ENCODE data around the gene UGT1A6.
"Not testable (repeated sequence)": the region's sequence is repeated elsewhere in the genome, so short reads cannot be mapped to it uniquely, and the experiment has no call there.

The UGT1A6 gene

GRCh38 chr2:233692648-233693047, at the start of gene UGT1A6:
TSS of gene UGT1A6 (plus strand) at chr2:233692890. CDS start at chr2:233693005, 115 bp downstream.
- H3K27me3 ChIP-seq (ENCODE audit: control insufficient read depth, insufficient read depth, low read length): no peaks in the 10 kb centered on the region
- no peak within 1 kb of the TSS for H3K27ac ChIP-seq (ENCODE audit: low read length)
- no peak within 1 kb of the TSS for H3K9ac ChIP-seq (ENCODE audit: low read length)
- H3K4me1 ChIP-seq (ENCODE audit: control insufficient read depth, low read depth, low read length): peaks cover 21% of the 10 kb centered on the region
- H3K36me3 ChIP-seq (ENCODE audit: control insufficient read depth, low read depth, low read length): no peaks in the 10 kb centered on the region
- H3K9me3 ChIP-seq (ENCODE audit: control insufficient read depth, low read depth, low read length): no peaks in the 10 kb centered on the region
- no peak within 1 kb of the TSS for H3K4me3 ChIP-seq (ENCODE audit: low read length)

GRCh38 chr2:233643128-233643527, 49.6 kb upstream of the UGT1A6 start:
- Histone ChIP-seq H3K36me3 (ENCODE audit: control insufficient read depth, low read depth, low read length) (no peaks in the 10 kb centered on the region), H3K4me1 (ENCODE audit: control insufficient read depth, low read depth, low read length) (no peaks in the 10 kb centered on the region), H3K27ac (ENCODE audit: low read length) (no peak overlapping the region), H3K27me3 (ENCODE audit: control insufficient read depth, insufficient read depth, low read length) (no peaks in the 10 kb centered on the region), H3K9me3 (ENCODE audit: control insufficient read depth, low read depth, low read length) (peaks cover 15% of the 10 kb centered on the region), H3K9ac (ENCODE audit: low read length) (no peak overlapping the region), H3K4me3 (ENCODE audit: low read length) (no peak overlapping the region)

DNA sequence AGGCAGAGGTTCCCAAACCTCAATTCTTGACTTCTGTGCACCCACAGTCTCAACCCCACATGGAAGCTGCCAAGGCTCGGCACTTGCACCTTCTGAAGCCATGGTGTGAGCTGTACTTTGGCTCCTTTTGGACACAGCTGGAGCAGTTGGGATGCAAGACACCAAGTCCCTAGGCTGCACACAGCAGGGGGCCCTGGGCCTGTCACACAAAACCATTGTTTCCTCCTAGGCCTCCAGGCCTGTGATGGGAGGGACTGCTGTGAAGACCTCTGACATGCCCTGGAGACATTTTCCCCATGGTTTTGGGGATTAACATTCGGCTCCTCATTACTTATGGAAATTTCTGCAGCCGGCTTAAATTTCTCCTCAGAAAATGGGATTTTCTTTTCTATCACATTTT, 46.7 kb upstream of the UGT1A6 start:
- not testable (repeated sequence) for H3K9ac ChIP-seq (ENCODE audit: low read length); H3K4me3 ChIP-seq (ENCODE audit: low read length); H3K36me3 ChIP-seq (ENCODE audit: control insufficient read depth, low read depth, low read length); H3K27me3 ChIP-seq (ENCODE audit: control insufficient read depth, insufficient read depth, low read length); H3K4me1 ChIP-seq (ENCODE audit: control insufficient read depth, low read depth, low read length); H3K27ac ChIP-seq (ENCODE audit: low read length)
- H3K9me3 ChIP-seq (ENCODE audit: control insufficient read depth, low read depth, low read length): peaks cover 15% of the 10 kb centered on the region

DNA sequence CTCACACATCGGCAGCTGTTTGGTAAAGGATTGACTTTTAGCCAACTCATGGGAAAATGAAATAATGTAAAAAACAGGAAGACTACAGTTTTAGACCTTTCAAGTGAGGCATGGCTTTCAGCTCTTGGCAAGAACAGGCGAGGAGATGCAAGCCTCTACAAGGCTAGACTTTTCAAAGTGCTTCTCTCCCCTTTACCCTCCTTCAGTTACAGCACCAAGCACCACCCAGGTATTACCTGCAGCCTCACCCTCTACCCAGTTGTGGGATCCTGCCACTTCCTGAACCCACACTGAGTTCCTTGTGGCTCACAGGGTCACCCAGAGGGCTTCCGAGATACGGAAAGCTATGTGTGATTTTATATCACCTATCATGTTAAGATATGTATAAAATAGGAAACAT, 41.7 kb upstream of the UGT1A6 start:
- no peaks in the 10 kb centered on the region for H3K27me3 ChIP-seq (ENCODE audit: control insufficient read depth, insufficient read depth, low read length)
- no peaks in the 10 kb centered on the region for H3K36me3 ChIP-seq (ENCODE audit: control insufficient read depth, low read depth, low read length)
- H3K9ac ChIP-seq (ENCODE audit: low read length): no peak overlapping the region
- no peak overlapping the region for H3K4me3 ChIP-seq (ENCODE audit: low read length)
- H3K27ac ChIP-seq (ENCODE audit: low read length): no peak overlapping the region
- H3K4me1 ChIP-seq (ENCODE audit: control insufficient read depth, low read depth, low read length): no peaks in the 10 kb centered on the region
- H3K9me3 ChIP-seq (ENCODE audit: control insufficient read depth, low read depth, low read length): peaks cover 5% of the 10 kb centered on the region

- H3K27ac ChIP-seq (ENCODE audit: low read length): no peak overlapping the region
- no peaks in the 10 kb centered on the region for H3K4me1 ChIP-seq (ENCODE audit: control insufficient read depth, low read depth, low read length)
- peaks cover 2% of the 10 kb centered on the region for H3K9me3 ChIP-seq (ENCODE audit: control insufficient read depth, low read depth, low read length)
- H3K36me3 ChIP-seq (ENCODE audit: control insufficient read depth, low read depth, low read length): no peaks in the 10 kb centered on the region
- no peak overlapping the region for H3K9ac ChIP-seq (ENCODE audit: low read length)
- H3K27me3 ChIP-seq (ENCODE audit: control insufficient read depth, insufficient read depth, low read length): no peaks in the 10 kb centered on the region
- no peak overlapping the region for H3K4me3 ChIP-seq (ENCODE audit: low read length)
Measured at GRCh38 chr2:233651430-233651829, 41.3 kb upstream of the UGT1A6 start.

DNA sequence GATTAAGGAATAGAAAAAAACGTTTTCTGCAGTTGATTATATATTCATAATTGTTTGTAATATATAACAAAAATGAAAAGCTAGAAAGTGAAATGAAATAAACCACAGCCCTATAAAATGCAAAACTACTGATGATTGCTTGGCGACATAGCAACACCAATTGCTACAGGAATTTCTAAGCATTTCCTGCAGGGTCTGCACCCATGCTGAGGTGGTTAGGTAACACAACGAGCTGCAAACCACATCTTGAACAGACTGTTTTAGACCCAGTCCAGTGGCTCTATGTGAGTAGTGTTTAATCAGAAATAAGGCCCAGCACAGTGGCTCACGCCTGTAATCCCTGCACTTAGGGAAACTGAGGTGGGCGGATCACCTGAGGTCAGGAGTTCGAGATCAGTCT, 38.2 kb upstream of the UGT1A6 start:
- Histone ChIP-seq H3K9me3 (ENCODE audit: control insufficient read depth, low read depth, low read length) (no peaks in the 10 kb centered on the region), H3K36me3 (ENCODE audit: control insufficient read depth, low read depth, low read length) (no peaks in the 10 kb centered on the region), H3K27ac (ENCODE audit: low read length) (no peak overlapping the region), H3K27me3 (ENCODE audit: control insufficient read depth, insufficient read depth, low read length) (no peaks in the 10 kb centered on the region), H3K4me1 (ENCODE audit: control insufficient read depth, low read depth, low read length) (no peaks in the 10 kb centered on the region), H3K9ac (ENCODE audit: low read length) (no peak overlapping the region), H3K4me3 (ENCODE audit: low read length) (no peak overlapping the region)

DNA sequence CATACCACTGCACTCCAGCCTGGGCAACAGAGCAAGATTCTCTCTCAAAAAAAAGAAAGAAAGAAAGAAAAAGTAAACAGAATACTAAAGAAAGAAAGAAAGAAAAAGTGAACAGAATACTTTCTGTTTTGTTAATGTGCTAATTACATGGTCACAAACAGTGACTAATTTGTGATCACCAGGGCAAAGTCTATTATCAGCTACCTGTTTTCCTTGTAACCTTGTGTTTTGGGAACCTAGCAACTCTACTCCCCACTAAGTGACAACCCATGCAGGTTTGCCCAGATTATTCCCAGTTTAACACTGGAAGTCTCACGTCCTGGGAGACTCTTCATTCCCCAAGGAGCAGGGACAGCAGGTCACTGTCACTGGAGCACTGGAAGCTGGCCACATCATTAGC, 37.6 kb upstream of the UGT1A6 start:
- H3K27ac ChIP-seq (ENCODE audit: low read length): no peak overlapping the region
- H3K9ac ChIP-seq (ENCODE audit: low read length): no peak overlapping the region
- no peaks in the 10 kb centered on the region for H3K27me3 ChIP-seq (ENCODE audit: control insufficient read depth, insufficient read depth, low read length)
- no peaks in the 10 kb centered on the region for H3K9me3 ChIP-seq (ENCODE audit: control insufficient read depth, low read depth, low read length)
- H3K36me3 ChIP-seq (ENCODE audit: control insufficient read depth, low read depth, low read length): no peaks in the 10 kb centered on the region
- H3K4me3 ChIP-seq (ENCODE audit: low read length): no peak overlapping the region
- H3K4me1 ChIP-seq (ENCODE audit: control insufficient read depth, low read depth, low read length): no peaks in the 10 kb centered on the region

- not testable (repeated sequence) for H3K9ac ChIP-seq (ENCODE audit: low read length); H3K4me3 ChIP-seq (ENCODE audit: low read length); H3K36me3 ChIP-seq (ENCODE audit: control insufficient read depth, low read depth, low read length); H3K27ac ChIP-seq (ENCODE audit: low read length); H3K27me3 ChIP-seq (ENCODE audit: control insufficient read depth, insufficient read depth, low read length); H3K4me1 ChIP-seq (ENCODE audit: control insufficient read depth, low read depth, low read length); H3K9me3 ChIP-seq (ENCODE audit: control insufficient read depth, low read depth, low read length)
Measured at GRCh38 chr2:233655943-233656342, 36.7 kb upstream of the UGT1A6 start.

DNA sequence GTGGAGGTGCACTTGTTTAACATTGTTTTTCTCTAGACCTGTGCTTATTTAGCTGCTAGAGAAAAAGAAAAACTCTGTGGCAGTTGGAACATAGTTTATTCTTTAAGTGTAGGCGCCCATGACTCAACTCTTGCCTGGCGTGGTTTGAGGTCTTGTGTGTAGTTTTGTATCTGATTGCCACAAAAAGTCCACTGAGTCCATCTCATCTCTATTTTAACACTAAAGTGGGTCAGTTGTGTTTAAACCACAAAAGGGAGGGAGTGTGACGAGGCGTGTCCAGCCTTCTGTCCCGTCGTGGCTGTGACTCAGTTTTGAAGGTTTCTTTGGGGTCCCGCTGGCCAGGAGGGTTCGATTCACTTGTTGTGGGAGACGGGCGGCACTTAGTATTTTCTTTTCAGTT, 36.2 kb upstream of the UGT1A6 start:
- no peak overlapping the region for H3K27ac ChIP-seq (ENCODE audit: low read length)

DNA sequence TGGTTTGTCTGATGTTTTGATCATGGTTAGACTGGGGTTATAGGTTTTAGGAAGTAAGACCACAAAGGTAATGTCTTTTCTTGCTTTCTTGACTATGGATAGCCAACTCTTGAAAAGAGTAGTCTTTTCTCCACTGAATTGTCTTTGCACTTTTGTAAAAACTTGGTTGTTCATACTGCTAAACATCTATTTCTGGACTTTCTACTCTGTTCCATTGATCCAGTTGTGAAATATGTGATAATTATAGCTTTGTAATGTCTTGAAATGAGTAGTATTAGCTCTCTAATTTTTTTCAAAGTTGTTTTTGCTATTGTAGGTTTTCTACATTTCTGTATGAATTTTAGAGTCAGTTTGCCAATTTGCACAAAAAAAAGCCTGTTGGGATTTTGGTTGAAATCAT, 34.1 kb upstream of the UGT1A6 start:
- Histone ChIP-seq H3K27me3 (ENCODE audit: control insufficient read depth, insufficient read depth, low read length) (no peaks in the 10 kb centered on the region), H3K27ac (ENCODE audit: low read length) (no peak overlapping the region), H3K4me3 (ENCODE audit: low read length) (no peak overlapping the region), H3K9me3 (ENCODE audit: control insufficient read depth, low read depth, low read length) (no peaks in the 10 kb centered on the region), H3K4me1 (ENCODE audit: control insufficient read depth, low read depth, low read length) (no peaks in the 10 kb centered on the region), H3K36me3 (ENCODE audit: control insufficient read depth, low read depth, low read length) (no peaks in the 10 kb centered on the region), H3K9ac (ENCODE audit: low read length) (no peak overlapping the region)

More for the DNA sequence above, 36.2 kb upstream of the UGT1A6 start:
- no peaks in the 10 kb centered on the region for H3K9me3 ChIP-seq (ENCODE audit: control insufficient read depth, low read depth, low read length)
- no peak overlapping the region for H3K4me3 ChIP-seq (ENCODE audit: low read length)
- H3K9ac ChIP-seq (ENCODE audit: low read length): no peak overlapping the region
- H3K36me3 ChIP-seq (ENCODE audit: control insufficient read depth, low read depth, low read length): no peaks in the 10 kb centered on the region
- no peaks in the 10 kb centered on the region for H3K4me1 ChIP-seq (ENCODE audit: control insufficient read depth, low read depth, low read length)
- H3K27me3 ChIP-seq (ENCODE audit: control insufficient read depth, insufficient read depth, low read length): no peaks in the 10 kb centered on the region

DNA sequence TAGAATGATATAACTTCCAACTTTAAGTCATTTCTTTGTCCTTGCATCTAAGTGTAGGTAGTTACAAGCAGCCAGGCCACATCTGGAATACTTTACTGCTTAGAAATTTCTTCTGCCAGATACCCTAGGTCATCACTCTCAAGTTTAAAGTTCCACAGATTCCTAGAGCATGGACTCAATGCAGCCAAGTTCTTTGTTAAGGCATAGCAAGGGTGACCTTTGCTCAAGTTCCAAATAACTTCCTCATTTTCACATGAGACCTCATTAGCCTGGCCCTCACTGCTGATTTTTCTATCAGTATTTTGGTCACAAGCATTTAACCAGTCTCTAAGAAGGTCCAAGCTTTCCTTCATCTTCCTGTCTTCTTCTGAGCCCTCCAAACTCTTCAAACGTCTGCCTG, 28.8 kb upstream of the UGT1A6 start:
- Histone ChIP-seq H3K27me3 (ENCODE audit: control insufficient read depth, insufficient read depth, low read length) (no peaks in the 10 kb centered on the region), H3K27ac (ENCODE audit: low read length) (no peak overlapping the region), H3K36me3 (ENCODE audit: control insufficient read depth, low read depth, low read length) (no peaks in the 10 kb centered on the region), H3K4me1 (ENCODE audit: control insufficient read depth, low read depth, low read length) (no peaks in the 10 kb centered on the region), H3K9ac (ENCODE audit: low read length) (no peak overlapping the region), H3K4me3 (ENCODE audit: low read length) (no peak overlapping the region), H3K9me3 (ENCODE audit: control insufficient read depth, low read depth, low read length) (no peaks in the 10 kb centered on the region)

GRCh38 chr2:233668605-233669260, 24.0 kb upstream of the UGT1A6 start:
- no peak overlapping the region for H3K27ac ChIP-seq (ENCODE audit: low read length)
- no peaks in the 10 kb centered on the region for H3K4me1 ChIP-seq (ENCODE audit: control insufficient read depth, low read depth, low read length)
- H3K9me3 ChIP-seq (ENCODE audit: control insufficient read depth, low read depth, low read length): no peaks in the 10 kb centered on the region
- H3K27me3 ChIP-seq (ENCODE audit: control insufficient read depth, insufficient read depth, low read length): no peaks in the 10 kb centered on the region
- no peak overlapping the region for H3K4me3 ChIP-seq (ENCODE audit: low read length)
- no peak overlapping the region for H3K9ac ChIP-seq (ENCODE audit: low read length)
- H3K36me3 ChIP-seq (ENCODE audit: control insufficient read depth, low read depth, low read length): no peaks in the 10 kb centered on the region
